Measurements from ENCODE around the gene HEXIM2.

- TF ChIP-seq POLR2AphosphoS5 (IDR thresholded peaks at IDR 0.05; ENCODE audit: low read depth, low read length): no peak
- no peak for TF ChIP-seq REST (IDR thresholded peaks at IDR 0.05; ENCODE audit: insufficient read depth in 1 of 2, low read depth in 2 of 2, low read length in 1 of 2)
- no peak for TF ChIP-seq CTCF (IDR thresholded peaks at IDR 0.05)
- TF ChIP-seq SIN3A (IDR thresholded peaks at IDR 0.05; ENCODE audit: borderline replicate concordance, insufficient read depth, low read depth, low read length): no peak
- no peak for TF ChIP-seq TCF7L2 (IDR thresholded peaks at IDR 0.05; ENCODE audit: low read depth, low read length)
Measured at GRCh38 chr17:45113424-45113754, 48.3 kb upstream of the HEXIM2 start.
